Measurements from ENCODE around the gene FAM3A. TPM values are rescaled to one million over a fixed set of nuclear protein-coding genes. Genes with fewer than 3 reads are reported as not detected.

FAM3A gene
- total and polyA plus RNA-seq, 2 donors from 2014 or later, result 39.5 to 73.4 TPM

- H3K36me3 ChIP-seq (ENCODE audit: control insufficient read depth in 2 of 3, insufficient read depth in 3 of 3, low read length in 3 of 3), result peaks cover 0 to 4% (median 3%) of the 10 kb centered on the region in 3 donors
- intact Hi-C loops (cut with DNase I), result no loop called here
- no peak overlapping the region for H3K27ac ChIP-seq (ENCODE audit: low read depth in 2 of 2, low read length in 2 of 2)
- peaks cover 0 to 16% (median 4%) of the 10 kb centered on the region in 3 donors for H3K4me1 ChIP-seq (ENCODE audit: control insufficient read depth in 2 of 3, insufficient read depth in 2 of 3, low read depth in 1 of 3, low read length in 3 of 3)
- no peak for FAIRE-seq
- no peak overlapping the region for H3K4me3 ChIP-seq (ENCODE audit: low read length in 3 of 3)
- H3K9ac ChIP-seq (ENCODE audit: low read length in 3 of 3), result no peak overlapping the region
- no peak for TF ChIP-seq CTCF (IDR thresholded peaks at IDR 0.05; ENCODE audit: borderline replicate concordance, extremely low read depth, insufficient read depth)
- H3K27me3 ChIP-seq (ENCODE audit: control insufficient read depth, insufficient read depth, low read length), result no peaks in the 10 kb centered on the region
- DNase-seq, result no peak
- H3K9me3 ChIP-seq (ENCODE audit: control insufficient read depth in 2 of 3, insufficient read depth in 1 of 3, low read length in 3 of 3), result no peaks in the 10 kb centered on the region
Measured at GRCh38 chrX:154481911-154482601, 34.0 kb downstream of the FAM3A start.

- no peak overlapping the region for H3K4me3 ChIP-seq (ENCODE audit: low read length in 3 of 3)
- FAIRE-seq (no peak), DNase-seq (no peak)
- H3K36me3 ChIP-seq (ENCODE audit: control insufficient read depth in 2 of 3, insufficient read depth in 3 of 3, low read length in 3 of 3), result peaks cover 0 to 4% (median 3%) of the 10 kb centered on the region in 3 donors
- no peak for TF ChIP-seq CTCF (IDR thresholded peaks at IDR 0.05; ENCODE audit: borderline replicate concordance, extremely low read depth, insufficient read depth)
- no peak overlapping the region for H3K9ac ChIP-seq (ENCODE audit: low read length in 3 of 3)
- H3K9me3 ChIP-seq (ENCODE audit: control insufficient read depth in 2 of 3, insufficient read depth in 1 of 3, low read length in 3 of 3), result no peaks in the 10 kb centered on the region
- intact Hi-C loops (cut with DNase I), result no loop called here
- no peaks in the 10 kb centered on the region for H3K27me3 ChIP-seq (ENCODE audit: control insufficient read depth, insufficient read depth, low read length)
- no peak overlapping the region for H3K27ac ChIP-seq (ENCODE audit: low read depth in 2 of 2, low read length in 2 of 2)
- H3K4me1 ChIP-seq (ENCODE audit: control insufficient read depth in 2 of 3, insufficient read depth in 2 of 3, low read depth in 1 of 3, low read length in 3 of 3), result peaks cover 0 to 16% (median 4%) of the 10 kb centered on the region in 3 donors
Measured at GRCh38 chrX:154481195-154481594, 34.8 kb downstream of the FAM3A start.

- intact Hi-C loops (cut with DNase I), result no loop called here
- DNase-seq (peak; percentile 93 to 98 (median 95)), FAIRE-seq (no peak)
- Histone ChIP-seq H3K9ac (ENCODE audit: low read length in 3 of 3) (no peak within 1 kb of the TSS), H3K27me3 (ENCODE audit: control insufficient read depth, insufficient read depth, low read length) (no peaks in the 10 kb centered on the region), H3K4me3 (ENCODE audit: low read length in 3 of 3) (peak within 1 kb of the TSS; percentile 39 to 49 (median 48)), H3K27ac (ENCODE audit: low read depth in 2 of 2, low read length in 2 of 2) (peak within 1 kb of the TSS; percentile 80 to 89), H3K9me3 (ENCODE audit: control insufficient read depth in 2 of 3, insufficient read depth in 1 of 3, low read length in 3 of 3) (no peaks in the 10 kb centered on the region), H3K36me3 (ENCODE audit: control insufficient read depth in 2 of 3, insufficient read depth in 3 of 3, low read length in 3 of 3) (no peaks in the 10 kb centered on the region), H3K4me1 (ENCODE audit: control insufficient read depth in 2 of 3, insufficient read depth in 2 of 3, low read depth in 1 of 3, low read length in 3 of 3) (peaks cover 0 to 4% (median 0%) of the 10 kb centered on the region in 3 donors)
- no peak for TF ChIP-seq CTCF (IDR thresholded peaks at IDR 0.05; ENCODE audit: borderline replicate concordance, extremely low read depth, insufficient read depth)
Measured at GRCh38 chrX:154478728-154479622, 37.1 kb downstream of the FAM3A start, which contains the start of gene LAGE3. Gene LAGE3, minus strand, starts transcription at chrX:154479281. Its CDS starts 366 bp downstream, at chrX:154478915.

Data from kidney (tissue), 14 donors.